Fibroblast of upper back skin (primary cell): Measurements from ENCODE around the gene EXTL1.

Experiments
- DNase-seq: peaks from one replicate; pipeline ENCODE4 v3.0.0-alpha.2; 2013

EXTL1 gene

DNA sequence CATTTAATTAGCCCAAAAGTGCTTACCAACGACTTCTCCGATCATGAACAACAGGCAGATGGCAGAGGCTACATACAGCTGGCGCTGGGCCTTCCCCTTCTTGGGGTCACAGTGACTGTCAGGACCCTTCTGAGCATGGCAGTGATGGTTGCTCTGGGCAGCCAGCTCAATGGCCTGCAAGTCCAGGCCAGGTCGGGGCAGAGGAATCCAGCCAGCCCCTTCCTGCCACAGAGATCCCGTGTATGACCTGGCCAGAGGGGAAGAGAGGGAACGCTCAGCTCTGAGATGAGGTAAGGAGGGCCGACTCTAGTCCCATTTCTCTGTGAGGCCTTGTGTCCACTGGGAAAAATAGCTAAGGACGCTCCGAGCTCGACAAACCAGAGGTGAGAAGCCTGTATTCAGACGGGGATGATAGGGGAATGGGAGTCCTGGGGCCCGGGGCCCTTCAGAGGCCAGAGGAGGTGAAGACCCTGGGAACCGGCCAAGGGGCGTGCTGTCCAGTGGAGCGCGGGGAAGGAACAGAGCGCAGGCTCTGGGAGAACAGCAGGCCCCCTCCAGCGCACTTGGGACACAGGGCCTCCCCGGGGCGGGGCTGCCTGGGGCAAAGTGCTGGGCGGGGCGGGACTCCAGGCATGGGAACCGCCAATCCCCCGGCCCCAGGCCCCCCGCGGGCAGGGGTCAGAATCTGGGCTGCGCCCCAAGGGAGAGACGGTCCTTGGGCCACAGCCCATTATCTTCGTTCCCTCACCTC is 23.6 kb downstream of the EXTL1 start:
- no peak for DNase-seq

DNA sequence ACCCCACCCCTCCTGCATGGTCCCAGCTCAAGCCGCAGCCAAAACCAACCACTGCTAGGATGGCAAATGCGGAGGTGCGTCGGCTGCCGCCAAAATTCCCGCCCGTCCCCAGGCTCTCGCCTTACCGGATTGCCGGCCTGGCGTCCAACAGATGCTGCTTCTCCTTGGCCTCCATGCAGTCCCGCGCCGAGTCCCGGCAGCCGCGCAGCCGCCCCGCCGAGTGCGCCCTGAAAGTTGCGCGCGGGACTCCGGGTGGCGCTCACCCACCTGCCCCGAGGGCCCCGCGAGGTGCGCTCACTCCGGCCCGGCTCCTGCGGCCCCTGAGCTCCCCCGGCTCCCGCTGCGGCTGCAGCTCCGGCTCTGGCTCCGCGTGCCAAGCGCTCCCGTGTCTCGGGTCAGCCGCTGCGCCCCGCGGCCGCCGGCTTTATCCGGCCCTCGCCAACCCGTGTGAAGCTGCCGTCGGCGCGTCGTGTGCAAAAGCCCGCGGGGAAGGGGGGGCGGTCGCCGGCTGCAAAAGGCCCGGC is 24.2 kb downstream of the EXTL1 start, which contains the start of gene SLC30A2:
Gene SLC30A2 (minus strand): TSS at position 397 of the 524 bp plus-strand sequence. CDS start 222 bp downstream, at position 175.
- DNase-seq, result no peak

DNA sequence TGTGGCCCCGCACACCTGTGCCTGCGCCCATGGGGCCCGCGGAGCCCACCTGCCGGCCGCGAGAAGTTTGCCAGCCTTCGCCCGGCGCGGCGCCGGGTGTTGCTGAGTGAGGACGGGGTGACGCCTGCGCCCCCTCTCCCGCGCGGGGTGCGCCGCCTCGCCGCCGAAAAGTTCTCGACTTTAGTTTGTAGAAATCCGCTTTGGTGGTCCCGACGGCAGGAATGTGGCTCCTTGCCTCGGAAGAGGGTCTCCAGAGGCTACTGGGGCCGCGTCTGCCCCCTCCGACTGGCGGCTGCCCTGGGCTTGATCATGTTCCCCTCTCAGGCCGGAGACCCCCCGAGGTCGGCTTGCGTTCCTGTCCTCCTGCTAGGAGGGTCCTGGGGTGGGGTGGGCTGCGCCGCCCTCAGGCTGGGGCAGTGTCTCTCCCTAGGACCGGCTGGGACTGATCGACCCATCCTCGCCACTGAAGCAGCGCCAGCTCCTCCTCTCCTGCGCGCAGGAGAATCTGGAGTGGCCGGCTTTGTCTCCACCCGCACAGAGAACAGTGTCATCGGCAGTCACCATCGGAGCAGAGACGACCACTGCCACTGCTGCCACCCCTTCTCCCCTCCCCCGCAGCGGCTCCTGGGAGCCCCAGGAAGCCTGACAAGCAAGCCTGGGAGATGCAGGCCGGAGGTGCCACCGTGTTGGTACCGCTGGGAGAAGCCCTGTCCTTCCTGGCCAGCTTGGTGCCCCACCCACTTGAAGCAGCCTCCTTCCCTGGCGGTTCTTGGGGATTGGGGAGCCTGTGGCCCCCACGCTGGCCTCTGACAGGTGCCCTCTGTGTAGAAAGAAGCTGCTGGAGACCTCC is 24.9 kb downstream of the EXTL1 start:
- DNase-seq, result no peak

DNA sequence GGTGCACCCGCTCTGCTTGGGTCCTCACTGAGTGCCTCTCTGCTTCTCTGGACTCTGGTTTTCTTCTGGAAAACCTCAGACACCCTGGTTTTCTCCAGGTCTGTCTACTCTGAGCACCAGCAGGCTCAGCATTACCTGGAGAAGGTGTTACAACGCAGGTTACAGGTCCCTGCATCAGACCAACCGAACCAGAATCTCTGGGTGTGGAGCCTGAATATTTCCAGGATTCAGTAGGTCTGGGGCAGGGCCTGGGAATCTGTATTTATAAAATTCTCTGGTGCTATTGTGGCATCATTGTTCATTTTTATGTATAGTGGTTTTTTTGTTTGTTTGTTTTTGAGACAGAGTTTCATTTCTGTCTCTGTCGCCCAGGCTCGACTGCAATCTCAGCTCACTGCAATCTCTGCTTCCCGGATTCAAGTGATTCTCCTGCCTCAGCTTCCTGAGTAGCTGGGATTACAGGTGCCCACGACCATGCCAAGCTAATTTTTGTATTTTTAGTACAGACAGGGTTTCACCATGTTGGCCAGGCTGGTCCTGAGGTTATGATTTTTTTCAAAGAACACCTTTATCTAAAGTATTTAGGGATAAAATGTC is 25.8 kb downstream of the EXTL1 start:
- DNase-seq, result no peak

DNA sequence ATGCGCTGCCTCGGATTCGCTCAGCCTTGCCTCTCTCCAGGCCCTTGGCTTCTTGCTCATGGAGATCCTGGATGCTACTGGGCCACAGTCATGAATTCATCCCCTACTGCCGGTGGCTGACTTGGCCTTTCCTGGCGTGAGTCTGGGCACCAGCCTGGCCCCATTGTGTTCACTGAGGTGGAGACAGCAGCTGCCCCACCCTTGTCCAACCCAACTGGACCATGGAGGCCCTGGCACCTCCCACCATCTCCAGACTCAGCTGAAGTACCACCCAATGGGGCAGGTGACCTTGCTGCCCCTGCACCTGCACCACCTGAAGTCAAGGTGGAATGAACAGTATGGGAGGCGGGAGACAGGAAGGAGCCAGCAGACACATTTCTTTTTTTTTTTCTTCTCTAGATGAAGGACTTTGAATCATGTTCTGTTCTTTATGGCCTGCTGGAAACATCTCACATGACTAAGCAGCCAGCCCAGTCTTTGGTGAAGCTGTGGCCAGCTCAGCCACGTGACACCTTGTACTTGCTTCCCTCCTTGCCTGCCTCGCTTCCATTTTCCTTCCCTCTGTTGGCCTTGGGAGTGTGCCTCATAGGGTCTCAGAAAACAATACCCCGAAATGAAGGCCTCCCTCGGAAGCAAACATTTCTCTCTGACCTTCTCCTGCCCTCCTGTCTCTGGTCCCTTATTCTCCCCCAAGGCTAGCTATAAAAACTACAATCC is 28.1 kb downstream of the EXTL1 start:
- DNase-seq, result no peak

DNA sequence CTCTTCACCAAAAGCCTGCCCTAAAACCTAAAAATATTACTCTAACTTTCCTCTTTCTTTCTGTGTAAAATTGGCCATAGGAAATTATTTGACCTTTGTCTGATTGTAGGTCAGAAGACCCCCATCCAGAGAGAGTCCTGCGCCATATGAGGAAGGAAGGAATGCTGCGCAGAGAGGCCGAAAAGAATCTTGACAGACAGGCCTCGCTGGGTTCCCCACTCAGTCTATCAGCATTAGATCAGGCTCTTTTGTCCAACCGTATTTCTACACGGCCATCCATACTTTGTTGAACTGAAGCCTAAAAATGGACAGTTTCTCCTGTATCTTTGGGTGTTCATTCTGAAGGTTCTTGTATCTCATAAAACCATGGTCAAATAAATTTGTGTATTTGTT is 28.7 kb downstream of the EXTL1 start:
- no peak for DNase-seq

DNA sequence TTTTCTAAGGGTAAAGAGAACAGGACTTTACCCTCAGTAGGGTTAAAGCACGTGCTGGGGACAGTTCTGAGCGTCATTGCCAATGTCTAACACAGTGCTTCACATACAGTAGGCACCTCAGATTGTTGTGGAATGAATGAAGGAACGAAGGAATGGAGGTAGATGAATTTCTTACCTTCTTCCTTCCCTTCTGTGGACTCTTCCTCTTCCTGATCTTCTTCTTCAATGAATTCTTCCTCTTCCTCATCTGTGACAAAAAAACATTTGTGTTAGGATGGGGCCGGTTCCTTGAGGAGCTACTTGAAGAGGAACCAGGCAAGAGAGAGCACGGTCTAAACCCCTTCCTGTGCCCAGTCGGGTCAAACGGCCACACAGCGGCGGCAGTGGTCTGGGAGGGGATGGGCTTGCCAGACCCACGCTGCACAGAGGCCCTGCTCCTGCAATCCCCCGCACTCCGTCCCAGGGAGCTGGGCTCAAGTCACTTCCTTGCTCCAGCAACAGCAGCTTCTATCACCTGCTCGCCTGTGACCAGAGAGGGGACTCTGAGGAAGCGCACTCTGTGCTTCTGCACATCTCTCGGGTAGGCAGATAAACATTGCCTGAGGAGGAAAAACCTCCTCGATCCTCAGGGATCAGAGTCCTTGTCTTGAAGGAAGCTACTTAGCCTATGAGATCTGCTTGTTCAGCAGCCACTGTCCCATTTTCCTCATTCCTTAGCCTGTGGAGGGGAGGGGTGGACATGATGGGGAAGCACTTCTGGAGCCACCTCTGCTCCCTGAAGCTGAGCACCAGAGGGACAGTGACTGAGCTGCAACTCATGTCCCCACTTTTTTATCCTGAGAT is 32.4 kb downstream of the EXTL1 start:
- no peak for DNase-seq

DNA sequence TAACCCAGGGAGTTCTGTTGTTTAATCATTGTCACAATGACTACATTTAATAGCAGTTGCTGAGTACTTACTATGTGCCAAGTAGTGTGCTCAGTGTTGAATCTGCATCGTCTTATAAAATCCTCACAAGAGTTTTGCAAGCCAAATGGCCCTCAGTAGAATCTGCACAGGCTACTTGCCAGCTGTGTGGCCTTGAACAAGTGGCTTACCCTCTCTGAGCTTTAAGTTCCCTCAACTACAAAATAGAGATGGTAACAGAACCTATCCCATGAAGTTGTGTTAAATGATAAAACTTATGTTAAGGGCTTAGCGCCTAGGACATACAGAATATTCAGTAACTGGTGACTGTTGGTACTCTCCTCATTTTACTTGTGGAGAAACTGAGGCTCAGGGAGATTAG is 33.5 kb downstream of the EXTL1 start:
- no peak for DNase-seq

DNA sequence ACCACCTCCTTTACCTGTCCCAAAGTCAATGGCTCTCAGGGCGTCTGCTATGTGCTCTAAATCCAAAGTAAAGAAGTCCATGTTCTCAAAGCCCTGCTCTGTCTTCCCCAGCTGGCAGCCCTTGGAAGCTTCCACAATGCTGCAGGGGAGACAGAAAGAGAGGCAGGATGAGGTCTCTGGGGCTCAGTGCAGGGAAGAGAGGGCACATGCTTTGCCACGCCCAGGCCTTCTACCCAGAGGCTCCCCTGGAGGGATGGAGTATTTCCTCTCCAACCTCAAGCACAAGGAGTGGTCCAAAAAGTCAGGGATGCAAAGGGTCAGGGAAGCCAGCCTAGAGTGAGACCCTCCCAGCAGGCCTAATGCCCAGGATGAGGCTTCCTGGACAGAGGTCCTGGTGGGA is 35.6 kb downstream of the EXTL1 start:
- DNase-seq, result no peak

DNA sequence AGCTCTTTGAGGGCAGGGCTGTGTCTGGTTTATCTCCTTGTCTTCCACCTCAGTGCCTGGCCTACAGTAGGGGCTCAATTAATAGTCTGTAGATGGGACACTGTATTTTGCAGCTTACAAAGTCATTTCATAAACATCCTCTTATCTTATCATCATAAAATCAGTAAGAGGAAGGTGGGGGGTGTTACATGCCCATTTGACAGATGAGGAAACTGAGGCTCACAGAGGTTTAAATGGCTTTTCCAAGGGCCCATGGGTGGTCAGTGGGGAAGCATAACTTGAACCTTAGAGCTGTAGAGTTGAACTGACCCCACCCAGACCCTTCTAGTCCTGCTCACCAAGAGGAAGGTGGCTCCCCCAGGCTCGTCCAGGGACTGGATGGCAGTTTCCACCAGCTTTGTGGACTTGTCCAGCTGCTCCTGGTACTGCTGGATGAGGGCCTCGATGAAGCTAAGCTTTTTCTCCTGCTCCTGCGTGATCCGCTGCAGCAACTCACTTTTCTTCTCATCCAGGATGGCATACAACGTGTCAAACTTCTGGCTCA is 36.5 kb downstream of the EXTL1 start:
- DNase-seq, result no peak

DNA sequence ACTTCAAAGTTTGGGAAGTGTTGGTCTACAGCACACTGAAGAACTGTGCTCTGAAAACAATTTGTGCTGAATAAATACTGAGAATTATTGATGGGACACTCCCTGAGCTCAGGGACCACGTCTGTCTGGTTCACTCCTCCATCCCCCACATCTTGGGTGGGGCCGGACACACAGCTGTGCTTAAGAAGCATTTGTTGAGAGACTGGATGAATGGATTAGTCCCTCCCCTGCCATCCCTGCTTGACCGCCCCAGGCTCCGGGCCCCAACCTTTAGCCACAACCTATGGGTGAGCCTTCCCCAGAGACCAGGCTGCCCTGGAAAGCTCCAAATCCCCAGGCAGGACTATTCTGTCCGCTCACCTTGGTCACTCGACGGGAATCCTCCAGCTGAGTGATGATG is 38.3 kb downstream of the EXTL1 start:
- no peak for DNase-seq

DNA sequence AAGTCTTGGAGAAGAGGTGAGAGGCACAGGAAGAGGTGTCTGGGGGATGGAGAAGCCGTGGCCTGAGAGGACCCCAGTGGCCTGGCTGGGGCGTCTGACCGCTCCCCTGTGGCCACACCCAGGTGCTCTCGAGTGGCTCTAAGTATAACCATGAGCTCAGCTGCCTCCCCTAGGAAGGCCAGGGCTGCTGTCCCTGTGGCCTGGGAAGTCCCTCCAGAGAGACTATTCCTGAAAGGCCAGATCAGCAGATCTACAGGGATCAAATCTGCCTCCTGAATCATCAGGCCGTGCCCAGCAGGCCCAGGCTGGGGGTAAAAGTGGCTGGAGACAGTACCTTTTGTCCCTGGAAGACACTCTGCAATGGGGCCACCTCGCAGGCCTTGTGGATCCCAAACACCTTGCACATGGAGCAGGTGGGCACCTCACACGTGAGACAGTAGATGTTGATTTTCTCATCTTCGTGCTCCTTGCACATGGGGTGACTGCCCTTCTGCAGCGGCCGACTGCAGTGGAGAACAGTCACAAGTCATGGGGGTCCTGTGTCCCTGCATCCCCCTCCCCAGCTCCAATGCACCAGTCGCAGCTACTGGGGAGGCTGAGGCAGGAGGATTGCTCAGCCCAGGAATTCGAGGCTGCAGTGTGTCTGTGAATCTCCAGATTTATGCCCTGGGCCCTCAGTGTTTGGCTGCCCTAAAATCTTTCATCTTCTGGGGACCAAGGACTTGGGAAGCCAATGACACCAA is 39.4 kb downstream of the EXTL1 start:
- DNase-seq, result no peak

DNA sequence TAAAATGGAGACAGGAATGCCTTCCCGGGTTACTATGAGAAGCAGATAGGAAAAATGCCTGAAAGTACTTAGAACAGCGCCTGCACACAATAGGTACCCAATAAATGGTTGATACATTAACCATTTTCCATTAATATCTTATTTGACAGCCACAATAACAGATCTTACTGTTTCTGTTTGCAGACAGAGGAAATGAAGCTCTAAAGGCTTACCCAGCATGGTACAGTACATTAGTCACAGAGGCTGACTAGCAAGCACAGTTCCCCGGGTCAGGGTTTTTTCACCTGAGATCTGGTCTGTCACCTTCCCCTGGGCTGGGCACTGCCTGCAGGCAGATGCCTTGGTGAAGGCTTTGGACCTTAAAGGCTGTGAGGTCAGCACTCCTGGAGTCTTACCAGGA is 43.0 kb downstream of the EXTL1 start:
- DNase-seq, result no peak

DNA sequence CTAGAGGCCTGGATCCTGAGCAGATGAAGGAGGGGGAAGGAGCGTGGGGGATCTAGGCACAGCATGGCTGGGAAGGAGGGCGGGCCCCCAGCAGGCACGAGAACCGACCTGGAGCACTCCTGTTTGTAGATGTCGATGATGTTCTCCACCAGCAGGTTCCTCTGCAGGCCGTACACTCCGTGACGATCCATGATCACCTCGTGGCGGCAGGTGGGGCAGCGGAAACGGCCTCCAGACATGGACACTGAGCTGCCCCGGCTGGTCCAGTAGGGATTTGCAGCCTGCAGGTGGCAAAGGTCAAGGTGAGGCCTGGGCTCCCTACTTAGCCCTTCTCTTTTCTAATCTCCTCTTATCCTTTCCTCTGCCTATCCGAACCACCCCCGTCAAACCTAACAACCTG is 44.6 kb downstream of the EXTL1 start:
- no peak for DNase-seq

DNA sequence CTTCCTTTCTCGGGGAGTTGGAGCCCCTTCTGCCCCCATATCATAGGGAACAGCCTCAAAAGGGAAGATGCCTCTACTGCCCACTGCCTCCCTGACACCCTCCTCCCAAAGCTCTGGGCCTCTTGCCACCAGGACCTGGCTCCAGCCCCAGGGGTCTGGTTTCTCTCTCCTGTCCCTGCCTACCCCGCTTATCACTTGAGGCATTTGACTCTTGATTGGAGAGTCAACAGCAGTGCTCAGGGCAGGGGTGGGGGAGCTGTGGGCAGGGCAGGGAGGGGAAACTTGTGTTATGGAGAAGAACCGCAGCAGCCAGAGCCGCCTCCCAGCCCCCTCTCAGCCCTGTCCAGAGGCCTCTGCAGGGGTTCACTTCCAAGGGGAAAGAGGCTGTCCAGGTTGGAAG is 45.3 kb downstream of the EXTL1 start:
- DNase-seq, result no peak

DNA sequence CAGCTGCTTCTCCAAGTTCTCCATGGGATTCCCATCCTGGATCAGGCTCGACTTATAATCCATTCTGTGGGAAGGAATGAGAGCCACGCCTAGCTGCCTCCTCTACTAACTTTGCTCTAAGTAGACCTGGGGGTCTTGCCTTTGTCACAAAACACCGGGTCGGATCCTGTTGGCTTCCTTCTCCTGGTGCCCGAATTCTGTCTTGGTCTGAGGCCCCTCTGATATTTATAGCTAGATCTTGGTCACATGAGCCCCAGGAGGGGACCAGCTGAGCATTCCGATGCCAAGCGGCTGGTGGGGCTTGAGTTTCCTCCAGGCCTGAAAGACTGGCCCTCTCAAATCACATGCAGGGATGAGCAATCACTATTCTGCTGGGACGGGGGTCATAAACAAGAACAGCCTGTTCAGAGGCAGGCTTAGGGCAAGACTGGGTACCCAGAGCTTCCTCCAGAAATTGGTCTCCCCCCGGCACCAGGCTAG is 45.9 kb downstream of the EXTL1 start, which contains the start of gene TRIM63:
Gene TRIM63 (minus strand): TSS at position 199 of the 480 bp plus-strand sequence. CDS start 136 bp downstream, at position 63.
- DNase-seq, result no peak

DNA sequence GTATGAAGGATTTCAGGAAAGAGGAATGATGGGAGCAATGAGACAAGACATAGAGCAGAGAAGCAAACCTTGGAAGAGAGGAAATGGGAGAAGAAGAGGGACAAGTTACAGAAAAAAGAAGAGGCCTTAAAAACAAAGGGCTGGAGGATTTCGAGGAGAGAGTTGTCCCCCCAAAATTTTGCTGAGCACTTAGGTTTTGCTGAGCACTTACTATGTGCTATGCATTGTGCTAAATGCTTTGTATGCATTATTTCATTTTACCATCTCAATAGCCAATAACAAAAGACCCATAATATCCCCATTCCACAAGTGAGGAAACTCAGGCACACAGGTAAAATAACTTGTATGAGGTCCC is 48.3 kb downstream of the EXTL1 start:
- no peak for DNase-seq

DNA sequence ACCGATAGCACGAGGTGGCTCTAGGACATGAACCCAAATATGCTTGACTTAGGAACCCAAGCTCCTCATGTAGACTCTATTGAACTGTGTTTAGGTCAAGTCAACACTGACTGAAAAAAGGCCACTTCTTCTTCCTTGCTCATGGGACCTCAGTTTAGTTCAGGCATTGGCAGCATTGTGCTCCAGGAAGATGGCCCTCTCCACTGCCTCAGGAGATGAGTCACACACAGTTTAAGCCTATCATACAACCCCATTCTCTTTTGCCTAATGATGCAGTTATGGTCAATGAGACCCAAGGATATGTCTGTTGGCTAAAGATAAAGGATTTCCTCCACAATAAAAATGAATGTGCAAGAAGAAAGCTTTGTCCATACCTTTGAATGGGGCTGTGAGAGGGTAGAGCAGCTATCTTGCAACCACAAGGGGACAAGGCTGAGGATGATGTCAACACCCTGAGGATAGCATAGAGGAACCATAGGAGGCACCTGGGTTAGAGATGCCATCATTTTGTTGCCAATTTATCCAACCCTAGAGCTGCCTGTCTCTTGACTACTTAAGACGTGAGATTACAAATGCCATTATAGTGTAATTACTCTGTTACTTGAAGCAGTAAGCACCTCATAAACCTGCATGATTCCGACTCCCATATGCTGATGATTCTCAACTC is 48.9 kb downstream of the EXTL1 start:
- DNase-seq, result no peak

DNA sequence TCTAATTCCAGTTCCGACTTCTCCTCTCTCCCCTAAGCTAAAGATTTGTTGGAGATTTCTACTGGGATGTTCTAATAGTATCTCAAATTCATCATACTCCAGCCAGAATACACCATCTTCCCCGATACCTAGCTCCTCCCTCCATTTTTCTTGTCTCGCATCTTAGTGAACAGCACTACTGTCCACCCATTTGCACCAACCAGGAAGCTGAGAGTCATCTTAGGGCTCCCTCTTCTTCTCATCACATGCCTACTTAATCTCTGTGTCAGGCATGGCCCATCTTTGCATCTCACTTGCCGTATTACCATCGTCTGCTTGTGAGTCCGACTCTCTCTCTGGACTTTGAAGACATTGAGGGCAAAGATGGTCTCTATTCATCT is 49.4 kb downstream of the EXTL1 start:
- no peak for DNase-seq

DNA sequence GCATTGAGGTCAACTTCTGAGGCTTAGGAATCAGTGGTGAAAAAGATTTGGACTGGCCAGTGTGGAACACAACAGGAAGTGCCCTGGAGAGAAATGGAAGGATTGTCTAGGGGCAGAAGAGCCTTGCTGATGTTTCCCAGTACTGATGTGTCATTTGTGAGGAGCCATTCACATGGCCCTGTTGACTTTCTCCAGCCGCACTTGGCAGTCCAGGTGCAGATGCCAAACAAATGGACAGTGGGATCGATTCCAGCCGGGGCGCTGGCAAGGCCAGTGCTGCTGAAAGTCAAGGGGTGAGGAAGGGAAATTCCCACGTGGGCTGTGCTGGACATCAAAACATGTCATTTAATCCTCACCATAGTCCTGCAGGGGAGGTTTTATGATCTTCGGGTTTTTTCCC is 50.7 kb downstream of the EXTL1 start:
- no peak for DNase-seq
